A673 (cell line): Measurements from ENCODE around the gene SH2B2. TPM values are rescaled to one million over a fixed set of nuclear protein-coding genes. Genes with fewer than 3 reads are reported as not detected.
A peak's percentile ranks its signal among the peaks of the same experiment; 100 is the strongest.

Experiments
- BruUV-seq: library from RNA; stranded (reverse); fragments of 400-500 nt; replicated peaks from 2 replicates; lab custom pipeline; 2021; lab: Mats Ljungman, UMichigan
- CTCF ChIA-PET: fragments of 300-600 bp; sonication (Branson Sonifier 250); formaldehyde crosslinking; loops from one replicate; lab custom pipeline; 2022; ENCODE audit warnings: antibody characterized with exemption; lab: Charles Lee
- POLR2A ChIA-PET: fragments of 300-600 bp; sonication (Branson Sonifier 250); formaldehyde crosslinking; loops from one replicate; lab custom pipeline; 2022; ENCODE audit warnings: antibody characterized with exemption; ENCODE audit not compliant: low non-redundant PET; lab: Charles Lee
- DNase-seq: peaks from one replicate; pipeline ENCODE4 v3.0.0-alpha.2; 2015; ENCODE audit warnings: low spot score
- H3K27ac ChIP-seq: fragments of 200-600 bp; sonication (generic); 2 replicates; pipeline ENCODE4 v1.5.1; 2016; ENCODE audit warnings: mixed run types, low read depth, mild to moderate bottlenecking, mixed read lengths, antibody characterized with exemption, low read length; ENCODE audit not compliant: poor library complexity, severe bottlenecking
- H3K27me3 ChIP-seq: fragments of 200-600 bp; sonication (generic); replicated peaks from 2 replicates; pipeline ENCODE4 v1.6.1; 2017; ENCODE audit warnings: mixed run types, low read depth, mild to moderate bottlenecking, mixed read lengths, antibody characterized with exemption, low read length; ENCODE audit not compliant: insufficient read depth, poor library complexity
- H3K36me3 ChIP-seq: fragments of 200-600 bp; sonication (generic); 2 replicates; pipeline ENCODE4 v1.6.1; 2016; ENCODE audit warnings: mixed run types, mild to moderate bottlenecking, mixed read lengths, antibody characterized with exemption, low read length; ENCODE audit not compliant: insufficient read depth, poor library complexity, severe bottlenecking
- H3K4me1 ChIP-seq: fragments of 200-600 bp; sonication (generic); 2 replicates; pipeline ENCODE4 v1.6.1; 2017; ENCODE audit warnings: mixed run types, mild to moderate bottlenecking, mixed read lengths, antibody characterized with exemption, low read length; ENCODE audit not compliant: insufficient read depth, poor library complexity, severe bottlenecking
- H3K4me3 ChIP-seq: fragments of 200-600 bp; sonication (generic); 2 replicates; pipeline ENCODE4 v1.5.1; 2016; ENCODE audit warnings: low read depth, mixed run types, mild to moderate bottlenecking, mixed read lengths, low read length; ENCODE audit not compliant: poor library complexity, severe bottlenecking
- H3K9me3 ChIP-seq: fragments of 200-600 bp; sonication (generic); 2 replicates; pipeline ENCODE4 v1.6.1; 2016; ENCODE audit warnings: mixed run types, low read depth, mild to moderate bottlenecking, mixed read lengths, antibody characterized with exemption, low read length; ENCODE audit not compliant: poor library complexity, severe bottlenecking
- EZH2 ChIP-seq: fragments of 200-600 bp; sonication (generic); IDR thresholded peaks from 2 replicates; pipeline ENCODE4 v1.6.1; 2017; ENCODE audit warnings: borderline replicate concordance, low read depth, mild to moderate bottlenecking, mixed read lengths, antibody characterized with exemption, low read length; ENCODE audit not compliant: poor library complexity, severe bottlenecking
- intact Hi-C: fragments of 100-400 bp; cut with micrococcal nuclease; formaldehyde crosslinking; loops from one replicate; pipeline ENCODE4 v1.10.0; 2022; ENCODE audit not compliant: unreplicated experiment
- total RNA-seq: library from RNA; stranded (reverse); gene quantifications from 2 replicates; pipeline ENCODE4 v1.2.3, GENCODE V29; 2021
- TF ChIP-seq, protein P1 (sequence below): fragments of 300-800, 200-600 bp; sonication (generic); conservative IDR thresholded peaks from 2 replicates; pipeline ENCODE4 v1.5.1; 2017; ENCODE audit warnings: low read depth, mild to moderate bottlenecking, antibody characterized with exemption, low read length, moderate library complexity, mixed read lengths

SH2B2 gene
- total RNA-seq, 1 experiment from 2014 or later = 8.6 TPM

GRCh38 chr7:102284891-102285539, 1.7 kb upstream of the SH2B2 start:
- DNase-seq = no peak
- intact Hi-C loops = no loop called here
- H3K27me3 ChIP-seq = no peaks in the 10 kb centered on the region
- CTCF ChIA-PET = no interaction called here
- POLR2A ChIA-PET = no interaction called here
- H3K4me3 ChIP-seq = no peak overlapping the region
- TF ChIP-seq, protein P1, sequence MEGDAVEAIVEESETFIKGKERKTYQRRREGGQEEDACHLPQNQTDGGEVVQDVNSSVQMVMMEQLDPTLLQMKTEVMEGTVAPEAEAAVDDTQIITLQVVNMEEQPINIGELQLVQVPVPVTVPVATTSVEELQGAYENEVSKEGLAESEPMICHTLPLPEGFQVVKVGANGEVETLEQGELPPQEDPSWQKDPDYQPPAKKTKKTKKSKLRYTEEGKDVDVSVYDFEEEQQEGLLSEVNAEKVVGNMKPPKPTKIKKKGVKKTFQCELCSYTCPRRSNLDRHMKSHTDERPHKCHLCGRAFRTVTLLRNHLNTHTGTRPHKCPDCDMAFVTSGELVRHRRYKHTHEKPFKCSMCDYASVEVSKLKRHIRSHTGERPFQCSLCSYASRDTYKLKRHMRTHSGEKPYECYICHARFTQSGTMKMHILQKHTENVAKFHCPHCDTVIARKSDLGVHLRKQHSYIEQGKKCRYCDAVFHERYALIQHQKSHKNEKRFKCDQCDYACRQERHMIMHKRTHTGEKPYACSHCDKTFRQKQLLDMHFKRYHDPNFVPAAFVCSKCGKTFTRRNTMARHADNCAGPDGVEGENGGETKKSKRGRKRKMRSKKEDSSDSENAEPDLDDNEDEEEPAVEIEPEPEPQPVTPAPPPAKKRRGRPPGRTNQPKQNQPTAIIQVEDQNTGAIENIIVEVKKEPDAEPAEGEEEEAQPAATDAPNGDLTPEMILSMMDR = no peak
- no peak for TF ChIP-seq EZH2
- peaks cover 16% of the 10 kb centered on the region for H3K4me1 ChIP-seq
- BruUV-seq = no TSS peak
- H3K9me3 ChIP-seq = no peaks in the 10 kb centered on the region
- H3K27ac ChIP-seq = no peak overlapping the region
- H3K36me3 ChIP-seq = no peaks in the 10 kb centered on the region

DNA sequence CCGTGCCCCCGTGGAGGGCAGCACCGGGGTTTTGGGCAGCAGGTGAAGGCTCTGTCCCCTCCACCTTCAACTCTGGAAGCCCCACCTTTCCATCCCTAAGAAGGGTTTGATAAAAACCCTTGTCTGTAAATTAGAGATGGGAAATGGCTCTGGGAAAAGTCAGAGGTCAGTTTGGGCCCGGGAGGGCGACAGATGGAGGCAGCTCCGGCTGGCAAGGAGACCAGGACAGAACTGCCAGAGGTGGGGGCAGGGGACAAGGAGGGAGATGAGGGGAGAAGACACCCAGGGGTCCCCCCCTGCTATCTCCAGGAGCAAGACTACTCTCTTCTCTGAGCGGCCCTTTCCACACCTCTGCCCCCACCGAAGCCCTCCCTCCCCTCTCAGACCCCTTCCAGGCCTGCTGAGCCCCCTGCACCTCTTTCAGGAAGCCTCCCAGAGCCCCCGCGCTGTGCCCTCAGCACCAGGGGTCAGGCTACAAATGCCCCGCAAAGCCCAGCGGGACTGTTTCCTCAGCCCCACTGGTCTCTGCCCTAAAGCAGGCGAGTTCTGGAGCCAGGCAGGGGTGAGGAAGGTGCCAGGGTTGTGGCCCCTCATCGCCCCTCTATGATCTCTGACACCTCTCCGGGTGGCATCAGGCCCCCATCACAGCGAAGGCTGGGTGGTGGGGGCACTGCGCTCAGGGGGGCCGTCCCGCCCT, 980 bp upstream of the SH2B2 start:
- intact Hi-C loops = no loop called here
- TF ChIP-seq EZH2 = no peak
- TF ChIP-seq, protein P1 = no peak
- no peaks in the 10 kb centered on the region for H3K36me3 ChIP-seq
- no TSS peak for BruUV-seq
- ChIA-PET POLR2A (no interaction called here), CTCF (no interaction called here)
- H3K4me3 ChIP-seq = peak overlapping the region; percentile 85
- H3K4me1 ChIP-seq = peaks cover 16% of the 10 kb centered on the region
- no peaks in the 10 kb centered on the region for H3K9me3 ChIP-seq
- DNase-seq = no peak
- H3K27ac ChIP-seq = peak overlapping the region; percentile 99
- H3K27me3 ChIP-seq = no peaks in the 10 kb centered on the region

- ChIA-PET POLR2A (no interaction called here), CTCF (interaction anchor here (0.5 kb wide), 3 partner anchors 40 to 453 kb away, joined by 4 to 7 read pairs (median 6); no protein-coding TSS in a partner anchor)
- no peak for DNase-seq
- H3K4me1 ChIP-seq = peaks cover 16% of the 10 kb centered on the region
- BruUV-seq = no TSS peak
- H3K9me3 ChIP-seq = no peaks in the 10 kb centered on the region
- peak overlapping the region; percentile 71 for H3K27ac ChIP-seq
- H3K27me3 ChIP-seq = no peaks in the 10 kb centered on the region
- TF ChIP-seq, protein P1 = no peak
- no peak for TF ChIP-seq EZH2
- intact Hi-C loops = no loop called here
- H3K4me3 ChIP-seq = peak overlapping the region; percentile 85
- H3K36me3 ChIP-seq = no peaks in the 10 kb centered on the region
Observed at GRCh38 chr7:102287111-102287980, 678 bp downstream of the SH2B2 start.
